CD4-positive, alpha-beta T cell (primary cell): ENCODE measurements around the gene CAPN15. TPM values are rescaled to one million over a fixed set of nuclear protein-coding genes. Genes with fewer than 3 reads are reported as not detected.
A peak's percentile ranks its signal among the peaks of the same experiment; 100 is the strongest.

Experiments used
- ATAC-seq: fragments of 200-7000 bp; cut with Tn5 transposase; one replicate; pipeline ENCODE4 v1.10.0; 2022; ENCODE audit warnings: mild to moderate bottlenecking; ENCODE audit not compliant: poor library complexity
- CTCF ChIA-PET: fragments of 350-600 bp; sonication (Branson Sonifier 250); formaldehyde crosslinking; loops from one replicate; lab custom pipeline; 2021; ENCODE audit warnings: antibody characterized with exemption, inconsistent platforms; lab: Charles Lee
- POLR2A ChIA-PET: fragments of 350-600 bp; sonication (Branson Sonifier 250); formaldehyde crosslinking; loops from one replicate; lab custom pipeline; 2021; ENCODE audit warnings: antibody characterized with exemption, inconsistent platforms; lab: Charles Lee
- DNase-seq, 14 experiments: peaks; one replicate each; pipeline ENCODE4 v3.0.0-alpha.2; 2013 to 2020; ENCODE audit warnings: mixed read lengths in 2 of 14
- H3K27ac ChIP-seq, 2 donors: one replicate each; pipeline versions ENCODE4 v1.5.1 to v1.7.0; 2013; ENCODE audit warnings: low read length in 2 of 2, low read depth in 1 of 2, mild to moderate bottlenecking in 1 of 2
- H3K27me3 ChIP-seq, 2 experiments: 1 replicate in 1 of 2; 2 replicates in 1 of 2; pipeline versions ENCODE4 v1.6.1 to v1.7.0; 2013; ENCODE audit warnings: low read length in 2 of 2, control low read depth in 1 of 2, mild to moderate bottlenecking in 1 of 2, moderate library complexity in 1 of 2; ENCODE audit not compliant: insufficient read depth in 2 of 2, control insufficient read depth in 1 of 2
- H3K36me3 ChIP-seq: one replicate; pipeline ENCODE4 v1.6.1; 2013; ENCODE audit warnings: low read length, control low read depth; ENCODE audit not compliant: insufficient read depth
- H3K4me1 ChIP-seq: one replicate; pipeline ENCODE4 v1.6.1; 2013; ENCODE audit warnings: low read length, control low read depth; ENCODE audit not compliant: insufficient read depth
- H3K4me3 ChIP-seq: one replicate; pipeline ENCODE4 v1.5.1; 2013; ENCODE audit warnings: mild to moderate bottlenecking, low read length, moderate library complexity
- H3K9me3 ChIP-seq, 2 experiments: 1 replicate in 1 of 2; 2 replicates in 1 of 2; pipeline versions ENCODE4 v1.6.1 to v1.7.0; 2013; ENCODE audit warnings: low read length in 2 of 2, mild to moderate bottlenecking in 2 of 2, control low read depth in 1 of 2, moderate library complexity in 1 of 2; ENCODE audit not compliant: control insufficient read depth in 1 of 2, insufficient read depth in 1 of 2
- H3K27ac Mint-ChIP-seq: one replicate; pipeline ENCODE4 v1.8.0; 2020; ENCODE audit warnings: mixed read lengths
- H3K27me3 Mint-ChIP-seq: one replicate; pipeline ENCODE4 v1.8.0; 2021; ENCODE audit warnings: mixed read lengths
- H3K36me3 Mint-ChIP-seq: one replicate; pipeline ENCODE4 v1.8.0; 2021; ENCODE audit warnings: low read depth, mixed read lengths
- H3K4me1 Mint-ChIP-seq: one replicate; pipeline ENCODE4 v1.8.0; 2021; ENCODE audit warnings: low read depth, mixed read lengths
- H3K4me3 Mint-ChIP-seq: one replicate; pipeline ENCODE4 v1.8.0; 2020; ENCODE audit warnings: mild to moderate bottlenecking, mixed read lengths
- H3K9me3 Mint-ChIP-seq: one replicate; pipeline ENCODE4 v1.8.0; 2020; ENCODE audit warnings: mixed read lengths
- CTCF ChIP-seq: fragments of 200-600 bp; IDR thresholded peaks from one replicate; pipeline ENCODE4 v1.8.0; 2022; ENCODE audit warnings: antibody characterized with exemption, mild to moderate bottlenecking
- intact Hi-C, 2 experiments: fragments of 100-400 bp; cut with DNase I in 1 of 2; cut with micrococcal nuclease in 1 of 2; formaldehyde crosslinking; loops; one replicate each; pipeline versions ENCODE4 v1.15.1 to v1.9.0; 2023 to 2025; cut with DNase I, micrococcal nuclease
- total RNA-seq, 174 experiments: library from RNA in 2 of 174; stranded (reverse) in 2 of 174; gene quantifications; one replicate each; pipeline ENCODE4 v1.2.3 and lab custom pipeline; 2021 to 2026

Gene CAPN15
- total RNA-seq, 2 experiments from 2014 or later: 35.5 to 36.9 TPM

DNA sequence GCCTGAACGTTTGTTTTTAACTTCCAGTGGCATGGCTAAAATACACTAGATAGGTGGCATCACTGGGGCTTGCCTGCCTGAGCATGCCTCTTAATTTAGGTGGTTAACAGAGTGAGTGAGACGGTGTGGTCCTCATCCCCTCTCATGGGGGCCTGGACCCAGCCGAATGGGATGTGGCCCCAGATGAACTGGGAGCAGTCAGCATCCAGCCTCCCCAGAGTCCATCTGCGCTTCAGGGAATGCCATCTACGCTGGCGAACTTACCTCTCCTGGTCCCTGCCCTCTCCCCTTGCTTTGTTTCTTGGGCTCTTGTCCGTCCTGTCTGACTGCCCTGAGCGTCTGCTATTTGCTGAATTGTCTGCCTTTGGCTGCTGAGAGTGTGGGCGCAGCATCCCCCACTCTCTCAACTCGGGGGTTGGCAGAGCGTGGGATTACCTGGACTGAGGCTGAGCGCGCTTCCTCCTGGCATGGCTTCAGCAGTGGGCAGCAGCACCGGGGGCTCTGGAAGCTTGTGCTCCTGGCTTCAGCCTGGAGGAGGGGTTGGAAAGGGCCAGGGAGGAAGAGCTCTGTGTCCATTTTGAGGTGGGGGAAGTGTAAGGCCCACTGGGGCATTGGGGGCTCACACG, 64.5 kb downstream of the CAPN15 start:
- peaks cover 17% of the 10 kb centered on the region for H3K36me3 Mint-ChIP-seq
- Histone ChIP-seq H3K36me3 (peaks cover 2% of the 10 kb centered on the region), H3K27me3 (no peaks in the 10 kb centered on the region), H3K4me3 (no peak overlapping the region), H3K4me1 (peaks cover 41% of the 10 kb centered on the region), H3K9me3 (no peaks in the 10 kb centered on the region), H3K27ac (no peak overlapping the region)
- no peak for DNase-seq
- ATAC-seq: no peak
- POLR2A ChIA-PET: interaction anchor here (1.8 kb wide), 1 partner anchor 44 kb away, joined by 7 read pairs; the partner anchor contains the start of gene METTL26
- peak overlapping the region; percentile 82 for H3K27ac Mint-ChIP-seq
- H3K4me1 Mint-ChIP-seq: peaks cover 16% of the 10 kb centered on the region
- TF ChIP-seq CTCF: no peak
- intact Hi-C loops: loop anchor here in 1 of 2 experiments (5.0 kb wide), 1 partner anchor 70 kb away; no protein-coding TSS in a partner anchor
- CTCF ChIA-PET: no interaction called here
- no peaks in the 10 kb centered on the region for H3K27me3 Mint-ChIP-seq
- peak overlapping the region; percentile 93 for H3K4me3 Mint-ChIP-seq
- H3K9me3 Mint-ChIP-seq: no peaks in the 10 kb centered on the region

DNA sequence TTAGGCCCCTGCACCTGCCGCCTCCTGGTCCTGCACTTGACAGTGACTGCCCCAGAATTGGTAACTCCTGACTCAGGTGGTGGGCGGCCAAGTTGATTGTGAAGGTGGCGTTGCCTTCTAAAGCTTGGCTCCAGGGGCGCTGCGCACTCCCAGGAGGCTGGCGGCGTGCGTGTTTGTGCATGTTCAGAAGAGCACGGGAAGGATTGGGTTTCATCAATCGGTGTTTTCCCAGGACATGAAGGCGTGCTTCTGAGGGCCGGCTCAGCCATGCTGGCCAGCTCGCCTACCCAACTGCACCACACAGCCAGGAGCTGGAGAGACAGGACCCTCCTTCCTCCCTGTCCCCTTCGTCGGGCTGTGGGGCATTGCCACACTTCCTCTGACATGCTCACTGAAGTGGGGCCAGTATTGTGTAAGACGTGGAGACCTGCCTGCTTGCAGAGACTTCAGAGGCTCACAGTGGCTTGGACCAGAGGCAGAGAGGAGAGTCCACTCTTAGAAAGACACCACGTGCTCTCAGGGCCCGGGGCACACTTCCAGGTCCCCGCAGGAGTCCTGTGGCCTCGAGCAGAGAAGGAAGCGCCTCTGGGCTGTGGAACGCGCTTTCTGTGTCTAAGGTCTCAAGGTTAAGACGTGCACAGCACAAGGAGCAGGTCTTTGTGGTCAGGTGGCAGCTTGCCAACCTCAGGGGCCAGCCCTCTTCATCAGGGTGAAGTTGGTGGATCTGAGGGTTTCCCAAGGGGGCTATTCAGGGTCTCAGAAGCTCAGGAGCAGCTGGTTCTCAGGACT, 65.2 kb downstream of the CAPN15 start:
- POLR2A ChIA-PET: interaction anchor here (1.8 kb wide), 1 partner anchor 44 kb away, joined by 7 read pairs; the partner anchor contains the start of gene METTL26
- Histone ChIP-seq H3K36me3 (peaks cover 2% of the 10 kb centered on the region), H3K9me3 (no peaks in the 10 kb centered on the region), H3K27ac (no peak overlapping the region), H3K4me1 (peaks cover 34% of the 10 kb centered on the region), H3K27me3 (no peaks in the 10 kb centered on the region), H3K4me3 (no peak overlapping the region)
- Mint-ChIP-seq H3K27ac (no peak overlapping the region), H3K36me3 (peaks cover 17% of the 10 kb centered on the region), H3K27me3 (no peaks in the 10 kb centered on the region), H3K4me1 (peaks cover 16% of the 10 kb centered on the region), H3K9me3 (no peaks in the 10 kb centered on the region), H3K4me3 (no peak overlapping the region)
- DNase-seq (peak in 2 of 14 experiments; percentile 31 to 48), ATAC-seq (no peak)
- intact Hi-C loops: loop anchor here in 1 of 2 experiments (5.0 kb wide), 1 partner anchor 70 kb away; no protein-coding TSS in a partner anchor
- CTCF ChIA-PET: no interaction called here
- no peak for TF ChIP-seq CTCF

DNA sequence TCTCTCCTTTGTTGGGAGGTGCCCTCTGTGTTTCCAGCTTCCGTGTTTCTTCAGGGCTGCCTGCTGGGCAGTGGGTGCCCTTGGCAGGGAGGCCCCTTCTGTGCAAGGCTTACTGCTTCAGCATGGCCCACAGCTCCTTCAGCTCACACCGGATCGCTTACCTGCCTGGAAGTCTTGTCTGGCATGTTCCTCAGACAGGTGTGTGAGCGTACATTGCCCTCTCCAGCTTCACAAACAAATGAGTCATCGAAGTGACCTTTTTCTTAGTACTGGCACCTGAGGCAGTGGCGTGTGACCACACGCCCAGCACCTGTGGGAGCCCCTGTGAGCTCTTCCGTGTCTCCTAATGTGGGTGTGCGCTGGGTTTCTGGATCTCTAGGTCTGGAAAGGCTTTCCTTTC, 65.9 kb downstream of the CAPN15 start:
- Histone ChIP-seq H3K27ac (no peak overlapping the region), H3K4me1 (peaks cover 27% of the 10 kb centered on the region), H3K9me3 (no peaks in the 10 kb centered on the region), H3K36me3 (peaks cover 2% of the 10 kb centered on the region), H3K4me3 (no peak overlapping the region), H3K27me3 (no peaks in the 10 kb centered on the region)
- ATAC-seq (no peak), DNase-seq (no peak)
- Mint-ChIP-seq H3K27ac (no peak overlapping the region), H3K9me3 (no peaks in the 10 kb centered on the region), H3K36me3 (peaks cover 17% of the 10 kb centered on the region), H3K4me3 (peak overlapping the region; percentile 48), H3K4me1 (peaks cover 16% of the 10 kb centered on the region), H3K27me3 (no peaks in the 10 kb centered on the region)
- no peak for TF ChIP-seq CTCF
- ChIA-PET POLR2A (interaction anchor here (1.8 kb wide), 1 partner anchor 43 kb away, joined by 7 read pairs; the partner anchor contains the start of gene METTL26), CTCF (no interaction called here)
- intact Hi-C loops: loop anchor here in 1 of 2 experiments (5.0 kb wide), 1 partner anchor 69 kb away; no protein-coding TSS in a partner anchor
